HG03066 (cell line): Measurements from ENCODE around the gene CHRNA1.

Experiments used
- ATAC-seq: cut with Tn5 transposase; IDR thresholded peaks from one replicate; pipeline ENCODE4 v1.9.1; 2021; ENCODE audit warnings: low read depth; ENCODE audit not compliant: unreplicated experiment

The CHRNA1 gene

DNA sequence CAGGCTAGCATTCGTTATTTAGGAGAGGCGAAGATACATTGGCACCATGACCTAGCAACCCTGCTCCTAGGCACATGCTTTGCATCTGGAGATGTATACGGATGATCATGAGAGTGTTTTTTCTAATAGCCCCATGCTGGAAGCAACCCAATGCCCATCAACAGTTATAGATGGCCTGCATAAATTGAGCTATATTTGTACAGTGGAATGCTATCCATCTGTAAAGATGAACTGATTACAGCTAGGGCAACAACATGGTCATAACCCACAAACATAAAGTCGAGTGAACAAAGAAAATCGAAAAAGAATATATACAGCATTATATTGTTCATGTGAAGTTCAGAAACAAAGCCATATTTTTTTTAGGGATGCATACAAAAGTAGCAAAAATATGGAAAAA lies 20.6 kb upstream of the CHRNA1 start:
- no peak for ATAC-seq

DNA sequence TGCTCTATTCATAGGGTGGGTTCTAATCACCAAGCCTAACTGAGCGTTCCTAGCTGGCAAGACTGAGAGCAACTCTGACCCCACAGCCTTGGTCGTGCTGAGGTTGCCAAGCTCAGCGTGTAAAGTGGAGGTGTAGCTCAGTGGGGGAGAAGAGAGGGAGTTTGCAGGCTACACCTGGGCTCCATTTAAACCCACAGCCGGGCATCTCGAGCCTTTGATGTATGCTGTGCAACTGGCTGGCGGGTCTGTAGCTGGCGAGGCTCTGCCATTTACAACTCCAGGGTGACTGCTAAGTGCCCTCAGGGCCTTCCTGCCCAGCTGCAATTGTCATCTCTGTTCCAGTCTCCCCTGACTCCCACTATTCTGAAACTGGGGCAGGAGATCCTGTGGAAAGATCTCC lies 20.0 kb upstream of the CHRNA1 start:
- ATAC-seq: no peak

DNA sequence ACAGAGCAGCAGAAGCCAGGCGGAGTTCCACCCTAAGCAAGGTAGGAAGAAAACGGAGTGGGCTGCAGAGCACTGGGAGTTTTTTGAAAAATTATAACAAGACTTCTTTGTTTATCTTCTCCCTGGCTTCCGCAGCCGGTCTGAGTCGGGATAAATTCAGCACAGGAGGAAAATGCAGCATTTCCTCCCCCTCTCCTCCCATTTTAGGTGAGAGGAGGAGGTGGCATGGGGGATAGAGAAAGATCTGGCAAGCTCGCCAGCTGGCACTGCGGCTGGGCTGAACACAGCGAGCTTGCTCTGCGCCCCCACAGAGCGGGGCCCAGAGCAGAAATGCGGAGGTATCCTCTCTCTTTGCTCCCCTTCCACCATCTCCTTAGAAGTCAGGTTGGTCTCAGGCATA lies 17.7 kb upstream of the CHRNA1 start:
- ATAC-seq: no peak

DNA sequence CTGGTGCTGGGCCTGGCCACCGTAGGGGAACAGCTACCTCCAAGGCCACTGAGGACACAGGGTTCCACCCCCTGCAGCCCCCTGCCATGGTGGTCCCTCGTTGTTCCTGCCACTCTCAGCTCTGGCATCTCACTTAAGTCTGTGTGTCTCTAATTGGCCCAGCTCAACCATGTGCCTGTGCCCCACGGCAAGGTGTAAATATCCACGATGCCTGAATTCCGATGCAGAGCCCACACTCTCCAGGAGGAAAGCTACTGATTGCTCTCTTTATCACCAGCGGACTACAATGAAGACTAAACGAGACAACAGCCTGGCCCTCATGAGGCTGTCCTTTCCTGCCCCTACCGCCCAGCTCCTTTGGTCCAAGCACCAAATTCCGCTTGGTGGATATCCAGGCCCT lies 17.0 kb upstream of the CHRNA1 start:
- no peak for ATAC-seq

DNA sequence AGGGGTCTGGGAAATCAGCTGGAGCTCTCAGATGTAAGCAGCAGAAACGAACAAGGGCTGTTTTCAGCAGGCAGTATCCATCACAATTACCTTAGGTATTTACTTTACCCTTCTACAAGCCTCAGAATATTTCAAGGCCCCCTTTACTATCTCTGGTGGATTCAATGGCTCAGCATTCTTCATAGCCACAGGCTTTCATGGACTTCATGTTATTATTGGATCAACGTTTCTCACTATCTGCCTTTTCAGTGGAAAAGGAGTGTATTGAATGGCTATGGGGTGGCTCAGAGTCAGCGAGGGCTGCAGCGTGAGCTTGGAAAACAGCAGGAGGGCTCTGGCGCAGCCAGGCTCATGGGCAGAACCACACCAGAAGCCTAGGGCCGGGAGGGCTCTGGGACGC lies 16.6 kb upstream of the CHRNA1 start:
- no peak for ATAC-seq

DNA sequence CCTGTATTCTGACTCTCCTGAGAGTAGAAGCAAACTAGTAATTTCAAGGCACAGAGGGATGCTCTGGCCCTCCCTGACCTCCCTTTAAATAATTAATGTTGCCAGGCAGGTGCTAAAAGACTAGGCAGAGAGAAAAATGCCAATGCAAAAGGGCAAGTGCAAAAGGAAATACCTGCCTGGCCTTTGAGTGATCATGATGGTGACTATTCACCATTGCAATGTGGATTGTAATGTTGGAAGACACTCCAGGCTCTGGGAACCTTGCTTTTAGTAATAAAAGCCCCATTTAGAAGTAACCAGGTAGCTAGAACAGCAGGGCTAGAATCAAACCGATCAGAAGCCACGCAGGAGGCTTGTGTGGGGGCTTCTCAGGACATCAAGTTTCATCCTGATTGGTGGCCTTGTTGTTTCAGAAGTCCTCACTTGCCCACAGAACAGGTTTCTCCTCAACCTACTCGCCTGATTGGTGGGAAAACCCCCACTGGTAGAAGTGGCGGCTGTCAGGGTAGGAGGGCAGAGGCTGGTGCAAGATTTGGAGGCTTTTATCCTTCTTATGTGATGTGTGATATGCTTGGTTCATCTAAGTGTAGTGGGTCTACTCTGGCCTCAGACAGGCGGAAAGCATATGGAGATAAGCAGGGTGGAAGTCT lies 16.0 kb upstream of the CHRNA1 start:
- no peak for ATAC-seq

DNA sequence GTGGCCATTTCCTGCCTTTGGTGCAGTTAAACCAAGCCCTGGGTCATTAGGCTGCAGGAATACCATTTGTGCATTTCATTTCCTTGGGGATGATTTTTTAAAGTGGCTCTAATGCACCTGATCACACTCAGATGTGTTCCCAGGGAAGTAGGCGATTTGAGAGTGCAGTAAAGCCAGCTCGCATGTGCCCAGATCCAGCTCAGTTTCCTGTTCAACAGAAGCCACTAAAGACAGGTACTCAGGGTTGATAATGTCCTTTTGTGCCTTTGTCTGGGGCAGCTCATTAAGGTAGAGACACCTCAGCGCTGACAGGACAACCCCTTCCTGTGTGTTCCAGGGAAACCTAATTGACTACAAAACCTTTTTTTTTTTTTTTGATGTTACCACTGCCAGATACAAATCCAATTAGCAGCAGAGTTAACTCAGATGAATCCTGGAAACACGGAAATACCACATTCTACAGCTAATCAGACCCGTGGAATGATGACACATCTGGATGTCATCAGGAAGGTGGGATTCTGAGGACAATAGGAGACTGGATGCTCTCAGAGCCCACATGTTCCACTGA lies 15.2 kb upstream of the CHRNA1 start:
- ATAC-seq: no peak

DNA sequence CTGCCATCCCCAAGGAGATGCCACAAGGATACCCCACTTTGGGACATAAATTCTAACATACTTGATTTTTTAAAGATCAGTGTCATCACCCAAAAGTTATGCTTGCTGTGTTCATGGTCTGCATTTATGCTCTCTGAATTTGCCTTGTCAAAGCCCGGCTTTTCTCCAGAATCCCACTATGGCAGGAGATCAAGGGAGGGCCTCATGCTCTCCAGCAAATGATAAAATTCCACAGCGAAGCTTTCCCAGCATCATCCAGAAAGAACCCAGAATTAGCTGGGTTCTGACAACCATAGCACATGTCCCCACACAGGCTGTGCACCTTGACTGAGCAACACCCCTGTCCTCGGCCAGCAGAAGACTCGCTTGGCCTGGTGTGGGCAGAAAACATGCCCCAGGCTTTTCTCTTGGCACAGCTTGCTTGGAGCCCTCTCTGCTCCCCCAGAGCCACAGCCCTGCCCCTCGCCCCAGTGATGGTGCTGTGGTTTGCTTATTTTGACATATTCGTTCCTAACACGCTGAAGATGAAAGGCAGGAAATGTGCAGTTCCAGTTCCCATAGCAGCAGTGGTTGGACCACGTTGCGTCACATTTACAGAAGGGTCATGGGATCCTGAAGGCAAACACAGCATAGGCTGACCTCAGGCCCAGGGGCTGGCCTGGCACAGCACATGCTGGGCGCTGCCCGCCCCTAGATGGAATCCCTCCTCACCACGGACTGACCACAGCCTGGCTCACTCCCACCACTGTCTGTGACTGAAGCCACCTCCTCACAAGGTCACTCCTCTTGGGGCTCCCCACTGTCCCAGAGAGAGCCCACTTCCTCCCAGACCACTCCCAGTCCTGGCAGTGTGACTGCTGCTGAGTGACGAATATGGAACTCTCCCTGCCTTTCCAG lies 14.1 kb upstream of the CHRNA1 start:
- ATAC-seq: peak; percentile 53

DNA sequence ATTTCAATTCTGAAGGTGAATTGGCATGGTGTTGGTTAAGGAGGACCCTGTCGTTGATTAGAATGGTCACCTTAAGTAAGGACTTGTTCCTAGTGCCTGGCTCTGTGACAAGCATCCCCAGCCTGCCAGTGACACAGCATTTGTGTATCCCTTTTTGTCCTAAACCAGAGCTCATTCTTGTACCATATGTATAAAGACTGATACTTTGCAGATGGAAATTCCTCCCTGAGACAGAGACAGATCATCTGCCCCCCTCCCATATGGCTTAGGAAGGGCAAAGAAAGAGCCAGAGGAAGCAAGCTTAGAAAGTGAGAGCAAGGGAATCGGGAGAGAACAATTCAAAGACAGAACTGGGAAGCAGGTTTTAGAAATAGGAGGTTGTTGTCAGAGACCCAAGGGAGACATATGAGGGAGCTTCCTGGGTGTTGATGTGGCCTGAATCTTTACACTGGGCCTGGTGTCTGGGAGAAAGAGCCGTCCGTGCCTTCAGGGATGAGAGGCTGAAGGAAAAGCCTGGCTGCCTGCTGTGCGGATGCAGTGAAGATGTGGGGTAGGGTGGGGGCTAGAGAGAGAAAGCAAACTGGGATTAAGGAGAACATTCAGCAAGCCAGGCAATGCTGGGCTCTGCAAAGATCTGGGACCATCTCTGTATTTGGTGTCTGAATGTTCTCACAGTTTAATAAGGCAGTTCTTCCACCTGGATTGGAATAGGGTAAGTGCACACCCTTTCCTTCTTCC lies 13.2 kb upstream of the CHRNA1 start:
- no peak for ATAC-seq

DNA sequence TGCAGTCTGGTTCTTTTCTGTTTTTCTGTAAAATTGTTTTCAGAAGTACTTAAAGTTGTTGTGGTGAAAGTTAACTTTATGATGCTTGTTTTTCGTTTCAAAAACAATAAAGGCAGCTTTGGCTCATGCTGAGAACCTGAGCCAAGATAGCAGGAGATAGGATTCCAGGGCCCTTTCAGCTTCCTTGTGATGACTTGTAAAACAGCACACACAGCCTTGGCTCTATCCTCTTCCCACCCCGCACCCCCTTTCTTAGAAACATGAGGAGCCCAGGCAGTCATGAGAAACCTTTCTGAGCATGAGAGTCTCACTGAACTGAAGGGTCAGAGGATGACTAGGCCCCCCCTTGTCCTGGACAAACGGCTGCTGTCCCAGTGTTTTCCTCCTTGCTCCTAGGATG lies 12.4 kb upstream of the CHRNA1 start:
- no peak for ATAC-seq

DNA sequence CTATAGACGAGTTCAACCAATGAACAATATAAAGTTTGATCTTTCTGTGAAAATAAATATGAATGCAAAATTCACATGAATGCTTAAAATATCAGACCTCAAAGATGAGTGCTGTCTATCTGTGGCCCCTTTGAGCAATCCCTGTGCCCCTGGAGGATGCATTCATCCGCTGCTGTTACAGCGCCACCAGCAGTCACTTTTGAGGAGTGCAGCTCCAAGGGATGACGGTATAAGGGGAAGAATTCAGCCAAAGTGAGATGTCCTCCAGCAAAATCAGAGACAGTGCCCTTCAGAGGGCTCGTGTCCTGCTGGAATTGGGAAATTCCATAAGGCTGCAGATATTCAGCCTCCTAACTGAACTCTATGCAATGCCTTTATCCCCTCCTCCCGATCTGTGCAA lies 12.0 kb upstream of the CHRNA1 start:
- ATAC-seq: no peak

DNA sequence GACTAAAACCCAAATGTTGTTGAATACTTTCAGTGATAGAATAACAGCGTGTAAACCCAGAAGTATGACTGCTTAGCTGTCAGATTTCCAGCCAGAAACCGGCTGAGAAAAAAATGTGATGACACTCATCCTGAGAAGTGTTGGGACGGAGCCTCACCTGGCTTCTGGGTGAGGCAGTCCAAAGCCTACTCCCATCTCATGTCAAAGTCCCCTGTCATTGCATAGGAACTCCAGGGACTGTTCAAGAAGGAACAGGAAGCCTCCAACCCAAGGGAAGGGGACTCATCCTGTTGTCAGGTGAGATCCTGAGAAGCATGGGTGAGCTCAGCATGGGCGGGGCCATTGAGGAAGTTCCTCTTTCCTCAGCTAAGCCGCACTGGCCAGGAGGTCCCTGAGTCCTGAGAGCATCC lies 11.3 kb upstream of the CHRNA1 start:
- no peak for ATAC-seq

DNA sequence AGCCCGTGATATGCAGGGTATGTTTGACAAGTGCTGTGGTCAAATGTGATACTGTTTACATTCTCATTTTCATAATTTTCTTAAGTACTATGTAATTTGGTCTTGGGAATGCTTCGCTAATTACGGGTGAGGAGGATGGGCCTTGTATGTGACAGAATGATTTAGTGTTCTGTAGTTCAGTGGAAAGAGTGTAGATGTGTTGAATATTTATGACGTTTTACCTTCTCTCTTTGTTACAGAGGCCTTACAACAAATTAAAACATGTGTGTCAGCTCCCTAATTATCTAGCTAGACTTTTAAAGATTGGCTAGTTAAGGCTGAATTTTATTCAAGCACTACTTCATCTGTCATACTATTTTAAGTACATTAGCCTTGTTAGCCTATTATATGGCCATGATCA lies 10.6 kb upstream of the CHRNA1 start:
- ATAC-seq: no peak

DNA sequence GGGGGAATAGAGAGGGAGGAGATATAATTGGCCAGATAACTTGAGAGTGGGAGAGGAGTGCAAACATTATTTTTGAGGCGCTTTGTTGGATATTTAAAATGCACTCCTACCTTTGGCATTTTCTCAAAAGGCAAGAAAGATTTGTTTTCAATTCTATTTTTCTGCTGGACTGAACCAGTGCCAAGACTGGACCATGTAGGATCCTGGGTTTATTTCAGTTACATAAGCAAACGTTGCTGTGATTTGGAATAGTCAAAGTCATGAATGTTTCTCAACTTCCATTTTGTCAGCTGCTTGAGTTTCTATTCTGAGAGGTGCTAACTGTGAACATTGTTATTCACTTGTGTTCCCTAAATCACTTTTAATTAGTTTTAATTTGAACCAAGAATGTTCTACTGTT lies 8.9 kb upstream of the CHRNA1 start:
- ATAC-seq: no peak

DNA sequence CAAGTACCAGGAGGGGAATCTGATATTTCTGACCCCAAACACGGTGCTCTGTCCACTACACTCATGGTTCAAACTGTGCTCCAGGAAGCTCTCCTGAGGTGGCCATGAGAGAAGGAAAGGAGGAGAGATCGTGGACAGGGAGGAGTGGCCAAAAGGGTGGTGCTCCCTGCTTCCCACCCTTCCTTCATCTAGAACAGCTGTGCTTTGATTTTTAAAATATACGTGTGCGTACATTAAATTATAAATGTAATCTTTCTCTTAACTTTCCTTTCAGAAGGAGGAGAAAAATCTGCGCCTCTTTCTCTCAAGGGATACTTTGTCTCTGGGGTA lies 8.2 kb upstream of the CHRNA1 start:
- ATAC-seq: no peak

DNA sequence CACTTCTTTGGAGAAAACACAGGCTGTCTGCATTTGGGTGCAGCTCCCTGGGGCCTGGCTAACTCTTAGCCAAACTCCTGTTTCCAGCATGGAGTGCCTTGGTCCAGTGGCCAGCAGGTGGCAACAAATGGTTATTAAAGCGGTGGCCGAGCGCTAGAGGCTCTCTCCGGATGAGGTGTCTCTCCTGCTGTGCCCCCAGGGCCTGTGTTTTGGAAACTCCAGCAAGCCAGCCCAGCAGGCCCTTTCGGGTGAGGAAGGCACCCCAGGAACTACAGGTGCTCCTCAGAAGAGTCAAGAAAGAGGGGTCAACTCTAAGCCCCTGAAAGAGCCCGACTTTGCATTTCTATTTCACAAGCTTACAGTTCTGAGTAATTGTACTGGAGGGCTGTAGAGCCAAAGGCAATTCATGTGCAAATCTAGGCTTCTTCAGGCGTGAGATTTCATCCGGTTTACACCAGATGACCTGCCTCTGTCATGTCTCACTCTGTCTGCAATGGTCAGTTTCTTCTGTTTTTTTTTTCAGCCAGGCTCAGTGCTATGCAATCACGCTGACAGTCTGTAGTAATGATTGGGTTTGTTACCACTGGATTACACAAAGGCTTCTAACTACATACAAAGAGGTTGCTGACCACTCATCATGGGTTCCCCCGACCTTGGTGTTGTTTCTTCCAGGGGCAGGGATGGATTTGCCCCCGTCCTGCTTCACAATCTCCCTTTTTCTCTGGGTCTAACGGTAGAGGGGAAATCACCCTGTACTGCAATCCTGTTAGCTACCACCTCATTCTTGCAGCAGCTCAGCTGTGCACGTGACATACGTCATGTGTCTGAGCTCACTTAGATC lies 7.6 kb upstream of the CHRNA1 start:
- peak; percentile 73 for ATAC-seq

DNA sequence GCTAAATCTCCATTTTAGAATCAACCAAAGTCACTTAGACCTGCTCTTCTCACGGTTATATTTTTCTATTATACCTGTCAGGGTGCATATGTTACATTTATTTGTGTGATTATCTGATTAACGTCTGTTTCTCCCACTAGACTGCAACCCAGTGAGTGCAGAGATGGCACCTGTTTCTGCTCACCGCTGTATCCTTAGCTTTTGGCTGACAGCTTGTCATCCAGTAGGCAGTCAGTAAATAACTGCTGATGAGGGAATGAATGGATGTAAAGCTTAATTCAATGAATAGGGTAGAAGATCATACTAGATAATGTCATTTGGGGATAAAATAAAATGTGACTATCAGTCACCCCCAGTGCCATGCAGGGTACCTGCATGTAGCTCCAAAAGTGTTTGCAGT lies 6.9 kb upstream of the CHRNA1 start:
- ATAC-seq: no peak

DNA sequence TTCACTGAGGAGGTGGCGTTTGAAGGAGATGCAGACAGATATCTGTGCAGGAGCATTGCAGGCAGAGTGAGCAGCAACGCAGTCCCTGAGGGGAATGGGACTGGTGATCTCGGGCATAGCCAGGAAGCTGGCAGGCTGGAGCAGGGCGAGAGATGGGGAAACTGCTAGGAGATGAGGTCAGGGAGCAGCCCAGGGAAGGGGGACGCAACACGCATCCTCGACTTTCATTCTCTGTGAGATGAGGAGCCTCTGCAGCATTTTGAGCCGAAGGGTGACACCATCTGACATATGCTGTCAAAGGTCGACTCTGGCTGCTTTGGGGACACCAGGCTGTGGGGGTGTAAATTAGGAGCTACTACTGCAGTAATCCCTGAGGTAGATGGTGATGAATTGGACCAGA lies 4.3 kb upstream of the CHRNA1 start:
- no peak for ATAC-seq

DNA sequence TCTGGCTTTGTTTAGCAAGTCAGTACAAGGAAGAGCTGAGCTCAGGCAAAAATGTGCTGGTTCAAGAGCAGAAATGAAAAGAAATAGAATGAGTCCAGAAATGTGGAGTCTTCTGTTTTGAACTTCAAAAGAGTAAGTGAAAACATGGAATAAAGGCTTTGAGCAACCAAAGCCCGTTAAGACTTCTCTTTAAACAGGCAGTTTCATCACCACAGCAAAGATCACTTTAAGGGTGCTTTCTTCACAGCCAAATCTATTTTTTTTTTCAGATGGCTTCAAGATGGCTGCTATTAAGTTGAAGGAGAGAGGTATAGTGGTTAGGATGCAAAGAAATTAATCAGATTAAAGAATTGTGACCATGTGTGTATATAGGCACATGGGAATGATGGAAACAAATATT lies 2.0 kb upstream of the CHRNA1 start:
- no peak for ATAC-seq

DNA sequence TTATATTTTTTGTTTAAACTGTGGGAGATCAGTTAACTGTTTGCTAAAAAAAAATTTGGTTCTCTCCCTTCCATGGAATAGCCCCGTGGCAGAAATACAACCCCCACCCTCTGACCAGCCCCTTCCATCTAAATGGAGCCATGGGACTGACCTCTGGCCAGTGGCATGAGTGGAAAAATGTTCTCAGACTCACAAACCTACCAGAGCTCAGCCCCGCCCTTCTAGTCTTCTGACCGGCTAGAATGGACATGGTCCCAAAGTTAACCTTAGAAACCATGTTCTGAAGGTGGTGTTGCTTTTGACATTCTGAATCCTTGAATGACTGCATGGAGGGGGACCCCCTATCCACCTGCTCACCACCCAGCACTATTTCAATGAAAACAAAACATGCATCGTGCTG lies 1.3 kb upstream of the CHRNA1 start:
- no peak for ATAC-seq

DNA sequence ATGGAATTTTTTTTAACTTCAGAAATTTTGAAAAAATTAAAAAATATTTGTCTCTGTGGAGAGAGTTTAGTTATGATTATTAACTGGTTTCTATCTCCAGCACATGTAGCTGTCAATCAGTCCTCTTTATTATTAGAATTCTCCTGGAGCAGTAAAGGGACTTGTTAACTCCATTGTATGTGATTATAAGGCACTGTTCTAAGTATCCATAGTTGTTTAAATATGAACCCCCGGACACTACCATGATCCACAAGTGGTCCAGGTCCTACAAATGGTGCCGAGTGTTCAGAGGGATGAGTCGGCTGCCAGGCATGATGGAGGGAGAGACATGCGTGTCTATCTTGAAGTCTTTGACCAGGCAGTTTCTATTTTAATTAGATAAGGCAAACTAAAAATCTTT lies 492 bp downstream of the CHRNA1 start:
- no peak for ATAC-seq
